CD4-positive, alpha-beta T cell (primary cell): ENCODE results near the gene KCNT2. TPM values are rescaled to one million over a fixed set of nuclear protein-coding genes. Genes with fewer than 3 reads are reported as not detected.

Experiments used
- ATAC-seq: fragments of 200-7000 bp; cut with Tn5 transposase; one replicate; pipeline ENCODE4 v1.10.0; 2022; ENCODE audit warnings: mild to moderate bottlenecking; ENCODE audit not compliant: poor library complexity
- CTCF ChIA-PET: fragments of 350-600 bp; sonication (Branson Sonifier 250); formaldehyde crosslinking; loops from one replicate; lab custom pipeline; 2021; ENCODE audit warnings: antibody characterized with exemption, inconsistent platforms; lab: Charles Lee
- POLR2A ChIA-PET: fragments of 350-600 bp; sonication (Branson Sonifier 250); formaldehyde crosslinking; loops from one replicate; lab custom pipeline; 2021; ENCODE audit warnings: antibody characterized with exemption, inconsistent platforms; lab: Charles Lee
- DNase-seq, 14 experiments: peaks; one replicate each; pipeline ENCODE4 v3.0.0-alpha.2; 2013 to 2020; ENCODE audit warnings: mixed read lengths in 2 of 14
- H3K27ac ChIP-seq, 2 donors: one replicate each; pipeline versions ENCODE4 v1.5.1 to v1.7.0; 2013; ENCODE audit warnings: low read length in 2 of 2, low read depth in 1 of 2, mild to moderate bottlenecking in 1 of 2
- H3K27me3 ChIP-seq, 2 experiments: 1 replicate in 1 of 2; 2 replicates in 1 of 2; pipeline versions ENCODE4 v1.6.1 to v1.7.0; 2013; ENCODE audit warnings: low read length in 2 of 2, control low read depth in 1 of 2, mild to moderate bottlenecking in 1 of 2, moderate library complexity in 1 of 2; ENCODE audit not compliant: insufficient read depth in 2 of 2, control insufficient read depth in 1 of 2
- H3K36me3 ChIP-seq: one replicate; pipeline ENCODE4 v1.6.1; 2013; ENCODE audit warnings: low read length, control low read depth; ENCODE audit not compliant: insufficient read depth
- H3K4me1 ChIP-seq: one replicate; pipeline ENCODE4 v1.6.1; 2013; ENCODE audit warnings: low read length, control low read depth; ENCODE audit not compliant: insufficient read depth
- H3K4me3 ChIP-seq: one replicate; pipeline ENCODE4 v1.5.1; 2013; ENCODE audit warnings: mild to moderate bottlenecking, low read length, moderate library complexity
- H3K9me3 ChIP-seq, 2 experiments: 1 replicate in 1 of 2; 2 replicates in 1 of 2; pipeline versions ENCODE4 v1.6.1 to v1.7.0; 2013; ENCODE audit warnings: low read length in 2 of 2, mild to moderate bottlenecking in 2 of 2, control low read depth in 1 of 2, moderate library complexity in 1 of 2; ENCODE audit not compliant: control insufficient read depth in 1 of 2, insufficient read depth in 1 of 2
- H3K27ac Mint-ChIP-seq: one replicate; pipeline ENCODE4 v1.8.0; 2020; ENCODE audit warnings: mixed read lengths
- H3K27me3 Mint-ChIP-seq: one replicate; pipeline ENCODE4 v1.8.0; 2021; ENCODE audit warnings: mixed read lengths
- H3K36me3 Mint-ChIP-seq: one replicate; pipeline ENCODE4 v1.8.0; 2021; ENCODE audit warnings: low read depth, mixed read lengths
- H3K4me1 Mint-ChIP-seq: one replicate; pipeline ENCODE4 v1.8.0; 2021; ENCODE audit warnings: low read depth, mixed read lengths
- H3K4me3 Mint-ChIP-seq: one replicate; pipeline ENCODE4 v1.8.0; 2020; ENCODE audit warnings: mild to moderate bottlenecking, mixed read lengths
- H3K9me3 Mint-ChIP-seq: one replicate; pipeline ENCODE4 v1.8.0; 2020; ENCODE audit warnings: mixed read lengths
- intact Hi-C, 2 experiments: fragments of 100-400 bp; cut with DNase I in 1 of 2; cut with micrococcal nuclease in 1 of 2; formaldehyde crosslinking; loops; one replicate each; pipeline versions ENCODE4 v1.15.1 to v1.9.0; 2023 to 2025; cut with DNase I, micrococcal nuclease
- total RNA-seq, 174 experiments: library from RNA in 2 of 174; stranded (reverse) in 2 of 174; gene quantifications; one replicate each; pipeline ENCODE4 v1.2.3 and lab custom pipeline; 2021 to 2026
- TF ChIP-seq, protein P1 (sequence below): fragments of 200-600 bp; IDR thresholded peaks from one replicate; pipeline ENCODE4 v1.8.0; 2022; ENCODE audit warnings: antibody characterized with exemption, mild to moderate bottlenecking

Gene KCNT2
- total RNA-seq, 2 experiments from 2014 or later, result not detected

DNA sequence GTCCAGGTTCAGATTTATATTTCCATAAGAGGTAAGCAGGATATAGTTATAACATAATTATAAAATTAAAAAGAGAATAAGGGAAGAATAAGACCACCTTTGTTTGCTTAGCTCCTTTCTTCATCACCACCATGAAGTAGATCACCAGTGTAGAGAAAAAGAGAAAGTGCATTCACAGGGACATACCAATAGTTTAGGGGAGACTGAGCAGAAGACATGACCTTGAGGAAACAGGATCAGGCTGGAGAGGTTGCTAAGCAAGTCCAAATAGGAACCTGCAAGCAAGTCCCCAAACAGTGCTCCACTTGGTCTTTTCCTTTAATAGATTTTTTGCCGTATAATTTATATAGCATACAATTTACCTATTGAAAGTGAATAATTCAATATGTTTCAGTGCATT, 63.0 kb downstream of the KCNT2 start:
- no peaks in the 10 kb centered on the region for H3K36me3 ChIP-seq
- intact Hi-C loops, result no loop called here
- no peaks in the 10 kb centered on the region for H3K4me1 ChIP-seq
- H3K27me3 ChIP-seq, result no peaks in the 10 kb centered on the region
- no peak overlapping the region for H3K4me3 ChIP-seq
- no peaks in the 10 kb centered on the region for H3K27me3 Mint-ChIP-seq
- no peak overlapping the region for H3K4me3 Mint-ChIP-seq
- H3K27ac Mint-ChIP-seq, result no peak overlapping the region
- ChIA-PET CTCF (no interaction called here), POLR2A (no interaction called here)
- no peak overlapping the region for H3K27ac ChIP-seq
- ATAC-seq, result no peak
- H3K9me3 ChIP-seq, result no peaks in the 10 kb centered on the region
- H3K4me1 Mint-ChIP-seq, result no peaks in the 10 kb centered on the region
- H3K36me3 Mint-ChIP-seq, result no peaks in the 10 kb centered on the region
- no peak for DNase-seq
- H3K9me3 Mint-ChIP-seq, result no peaks in the 10 kb centered on the region
- TF ChIP-seq, protein P1, sequence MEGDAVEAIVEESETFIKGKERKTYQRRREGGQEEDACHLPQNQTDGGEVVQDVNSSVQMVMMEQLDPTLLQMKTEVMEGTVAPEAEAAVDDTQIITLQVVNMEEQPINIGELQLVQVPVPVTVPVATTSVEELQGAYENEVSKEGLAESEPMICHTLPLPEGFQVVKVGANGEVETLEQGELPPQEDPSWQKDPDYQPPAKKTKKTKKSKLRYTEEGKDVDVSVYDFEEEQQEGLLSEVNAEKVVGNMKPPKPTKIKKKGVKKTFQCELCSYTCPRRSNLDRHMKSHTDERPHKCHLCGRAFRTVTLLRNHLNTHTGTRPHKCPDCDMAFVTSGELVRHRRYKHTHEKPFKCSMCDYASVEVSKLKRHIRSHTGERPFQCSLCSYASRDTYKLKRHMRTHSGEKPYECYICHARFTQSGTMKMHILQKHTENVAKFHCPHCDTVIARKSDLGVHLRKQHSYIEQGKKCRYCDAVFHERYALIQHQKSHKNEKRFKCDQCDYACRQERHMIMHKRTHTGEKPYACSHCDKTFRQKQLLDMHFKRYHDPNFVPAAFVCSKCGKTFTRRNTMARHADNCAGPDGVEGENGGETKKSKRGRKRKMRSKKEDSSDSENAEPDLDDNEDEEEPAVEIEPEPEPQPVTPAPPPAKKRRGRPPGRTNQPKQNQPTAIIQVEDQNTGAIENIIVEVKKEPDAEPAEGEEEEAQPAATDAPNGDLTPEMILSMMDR, result no peak

DNA sequence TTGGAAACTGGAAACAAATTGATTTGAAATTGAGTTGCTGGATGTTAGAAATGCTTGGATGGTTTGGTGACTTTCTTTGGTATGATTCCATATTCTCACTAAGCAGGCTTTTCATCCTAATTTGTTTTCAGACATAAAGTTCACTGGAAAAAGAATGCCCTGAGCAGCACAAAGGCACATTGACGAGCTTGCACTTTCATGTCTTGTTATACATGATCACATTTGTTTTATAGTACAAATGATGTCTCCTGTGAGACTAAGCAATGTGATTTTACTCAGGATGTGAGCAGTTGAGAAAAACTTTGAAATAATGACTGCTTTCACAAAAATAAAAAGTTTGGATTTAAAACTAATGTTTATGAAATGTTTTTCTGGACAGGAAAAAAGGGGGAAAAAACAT, 63.6 kb downstream of the KCNT2 start:
- H3K27me3 Mint-ChIP-seq, result no peaks in the 10 kb centered on the region
- H3K9me3 ChIP-seq, result no peaks in the 10 kb centered on the region
- H3K4me1 ChIP-seq, result no peaks in the 10 kb centered on the region
- H3K36me3 Mint-ChIP-seq, result no peaks in the 10 kb centered on the region
- no peak for DNase-seq
- H3K27me3 ChIP-seq, result no peaks in the 10 kb centered on the region
- CTCF ChIA-PET, result no interaction called here
- intact Hi-C loops, result no loop called here
- no peaks in the 10 kb centered on the region for H3K4me1 Mint-ChIP-seq
- TF ChIP-seq, protein P1, result no peak
- no peaks in the 10 kb centered on the region for H3K9me3 Mint-ChIP-seq
- no peak overlapping the region for H3K4me3 Mint-ChIP-seq
- H3K4me3 ChIP-seq, result no peak overlapping the region
- POLR2A ChIA-PET, result no interaction called here
- H3K27ac ChIP-seq, result no peak overlapping the region
- no peak overlapping the region for H3K27ac Mint-ChIP-seq
- no peaks in the 10 kb centered on the region for H3K36me3 ChIP-seq
- ATAC-seq, result no peak

DNA sequence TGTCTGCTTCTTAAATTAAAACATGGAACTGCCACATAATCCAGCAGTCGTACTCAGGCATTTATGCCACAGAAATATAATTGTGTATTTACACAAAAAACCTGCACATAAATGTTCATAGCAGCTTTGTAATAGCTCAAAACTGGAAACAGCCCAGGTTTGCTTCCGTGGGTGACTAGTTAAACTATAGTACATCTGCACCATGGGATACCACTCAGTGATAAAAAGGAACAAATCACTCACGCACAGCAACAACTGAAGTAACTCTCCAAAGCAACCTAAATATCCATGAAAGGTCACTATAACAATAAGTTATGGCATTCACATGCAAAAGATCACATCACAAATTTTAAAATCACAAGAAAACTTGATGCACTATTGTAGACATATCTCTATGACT, 64.4 kb downstream of the KCNT2 start:
- H3K4me3 Mint-ChIP-seq, result no peak overlapping the region
- Histone ChIP-seq H3K4me3 (no peak overlapping the region), H3K4me1 (no peaks in the 10 kb centered on the region), H3K27me3 (no peaks in the 10 kb centered on the region), H3K9me3 (no peaks in the 10 kb centered on the region), H3K27ac (no peak overlapping the region), H3K36me3 (no peaks in the 10 kb centered on the region)
- intact Hi-C loops, result no loop called here
- TF ChIP-seq, protein P1, result no peak
- H3K36me3 Mint-ChIP-seq, result no peaks in the 10 kb centered on the region
- no peaks in the 10 kb centered on the region for H3K4me1 Mint-ChIP-seq
- CTCF ChIA-PET, result no interaction called here
- no peaks in the 10 kb centered on the region for H3K27me3 Mint-ChIP-seq
- DNase-seq (no peak), ATAC-seq (no peak)
- H3K27ac Mint-ChIP-seq, result no peak overlapping the region
- POLR2A ChIA-PET, result no interaction called here
- H3K9me3 Mint-ChIP-seq, result no peaks in the 10 kb centered on the region
